Caco-2 (cell line): ENCODE data around the gene ADCY7. TPM values are rescaled to one million over a fixed set of nuclear protein-coding genes. Genes with fewer than 3 reads are reported as not detected.
A peak's percentile ranks its signal among the peaks of the same experiment; 100 is the strongest.

ENCODE experiments used
- BruUV-seq: library from RNA; stranded (reverse); fragments of 400-500 nt; replicated peaks from 2 replicates; lab custom pipeline; 2021; lab: Mats Ljungman, UMichigan
- CTCF ChIA-PET: fragments of 300-600 bp; sonication (Branson Sonifier 250); formaldehyde crosslinking; loops from one replicate; lab custom pipeline; 2022; ENCODE audit warnings: antibody characterized with exemption; lab: Charles Lee
- POLR2A ChIA-PET: fragments of 300-600 bp; sonication (Branson Sonifier 250); formaldehyde crosslinking; loops from one replicate; lab custom pipeline; 2022; ENCODE audit warnings: antibody characterized with exemption; lab: Charles Lee
- DNase-seq, 2 experiments: peaks; one replicate each; pipeline versions ENCODE4 v3.0.0 to v3.0.0-alpha.2; 2020 to 2022
- H3K27me3 ChIP-seq: replicated peaks from 2 replicates; pipeline ENCODE4 v1.6.0; 2011; ENCODE audit warnings: low read length; ENCODE audit not compliant: control insufficient read depth, insufficient read depth
- H3K36me3 ChIP-seq: 2 replicates; pipeline ENCODE4 v1.5.1; 2011; ENCODE audit warnings: low read length; ENCODE audit not compliant: control insufficient read depth, insufficient read depth
- H3K4me1 ChIP-seq: fragments of 250-450 bp; sonication (Bioruptor Pico); 2 replicates; pipeline ENCODE4 v1.5.1; 2020; ENCODE audit warnings: mild to moderate bottlenecking
- H3K4me3 ChIP-seq: 2 replicates; pipeline ENCODE4 v1.5.1; 2011; ENCODE audit warnings: low read depth, mild to moderate bottlenecking, control low read depth, low read length
- H3K9me3 ChIP-seq: fragments of 250-450 bp; sonication (Bioruptor Pico); 2 replicates; pipeline ENCODE4 v1.5.1; 2020; ENCODE audit warnings: mild to moderate bottlenecking, moderate library complexity
- H3K27ac Mint-ChIP-seq: one replicate; pipeline ENCODE4 v1.8.0; 2022; ENCODE audit warnings: mixed read lengths; ENCODE audit not compliant: unreplicated experiment
- H3K27me3 Mint-ChIP-seq: one replicate; pipeline ENCODE4 v1.8.0; 2022; ENCODE audit warnings: mixed read lengths; ENCODE audit not compliant: insufficient read depth, unreplicated experiment
- H3K36me3 Mint-ChIP-seq: one replicate; pipeline ENCODE4 v1.8.0; 2022; ENCODE audit warnings: mild to moderate bottlenecking, mixed read lengths; ENCODE audit not compliant: insufficient read depth, unreplicated experiment
- H3K4me1 Mint-ChIP-seq: one replicate; pipeline ENCODE4 v1.8.0; 2022; ENCODE audit warnings: low read depth, mixed read lengths; ENCODE audit not compliant: unreplicated experiment
- H3K4me3 Mint-ChIP-seq: one replicate; pipeline ENCODE4 v1.8.0; 2022; ENCODE audit warnings: mild to moderate bottlenecking, moderate library complexity, mixed read lengths; ENCODE audit not compliant: unreplicated experiment
- H3K9me3 Mint-ChIP-seq: one replicate; pipeline ENCODE4 v1.8.0; 2022; ENCODE audit warnings: mixed read lengths; ENCODE audit not compliant: unreplicated experiment
- intact Hi-C: fragments of 100-400 bp; cut with micrococcal nuclease; formaldehyde crosslinking; loops from one replicate; pipeline ENCODE4 v1.10.0; 2022; ENCODE audit not compliant: unreplicated experiment
- total RNA-seq: library from RNA; stranded (reverse); gene quantifications from 2 replicates; pipeline ENCODE4 v1.2.3, GENCODE V29; 2022
- TF ChIP-seq, protein P1 (sequence below), 2 experiments: fragments of 200-600 bp in 1 of 2; IDR thresholded peaks; 1 replicate in 1 of 2; 2 replicates in 1 of 2; pipeline versions ENCODE4 v1.5.1 to v1.8.0; 2011 to 2022; ENCODE audit warnings: antibody characterized with exemption in 1 of 2, control low read depth in 1 of 2, inconsistent platforms in 1 of 2, low read depth in 1 of 2, low read length in 1 of 2, mild to moderate bottlenecking in 1 of 2, moderate library complexity in 1 of 2; ENCODE audit not compliant: insufficient read depth in 1 of 2, severe bottlenecking in 1 of 2, unreplicated experiment in 1 of 2

The ADCY7 gene
- total RNA-seq, 1 experiment from 2014 or later = 54.2 TPM

DNA sequence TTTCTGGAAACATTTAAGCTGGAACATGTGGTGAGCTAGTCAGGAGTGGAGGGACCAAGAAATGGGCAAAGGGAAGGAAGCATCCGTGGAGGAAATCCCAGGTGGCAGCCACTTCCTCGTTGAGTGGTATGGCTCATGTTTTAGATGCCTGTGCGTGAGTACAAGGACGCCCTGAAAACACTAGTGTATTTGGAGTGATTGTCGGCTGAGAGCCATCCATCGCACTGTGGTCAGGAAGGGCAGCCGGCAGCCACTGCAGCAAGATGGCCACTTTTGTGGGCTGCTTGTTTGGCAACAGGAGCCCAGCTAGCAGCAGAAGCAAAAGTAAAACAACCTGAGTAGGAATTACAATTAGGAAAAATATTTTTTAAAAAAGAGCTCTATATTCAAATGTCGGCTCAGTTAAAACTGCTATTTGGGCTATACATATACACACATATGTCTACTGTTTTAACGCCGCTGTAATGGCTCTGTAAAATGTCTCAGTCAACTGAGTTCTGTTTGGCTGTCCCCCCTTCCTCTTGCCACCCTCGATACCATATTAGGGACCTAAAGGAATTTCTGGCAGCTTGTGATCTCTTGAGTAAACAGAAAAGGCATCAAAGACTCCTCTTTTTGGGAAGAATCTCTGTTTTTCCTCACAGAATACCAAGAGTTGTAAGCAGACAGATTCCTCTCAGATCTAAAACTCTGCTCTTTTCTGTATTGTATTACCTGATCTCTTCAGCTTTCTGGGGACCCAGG, 63.3 kb downstream of the ADCY7 start:
- no peaks in the 10 kb centered on the region for H3K9me3 Mint-ChIP-seq
- H3K9me3 ChIP-seq = no peaks in the 10 kb centered on the region
- intact Hi-C loops = loop anchor here (10.0 kb wide), 2 partner anchors 305 to 415 kb away; partner anchors contain the start of genes CNEP1R1 and CYLD
- peaks cover 75% of the 10 kb centered on the region for H3K36me3 Mint-ChIP-seq
- peaks cover 14% of the 10 kb centered on the region for H3K4me1 ChIP-seq
- H3K4me3 ChIP-seq = no peak overlapping the region
- CTCF ChIA-PET = interaction anchor here (0.6 to 1.2 kb wide), 5 partner anchors 16 to 332 kb away, joined by 3 to 6 read pairs (median 5); no protein-coding TSS in a partner anchor
- TF ChIP-seq, protein P1, sequence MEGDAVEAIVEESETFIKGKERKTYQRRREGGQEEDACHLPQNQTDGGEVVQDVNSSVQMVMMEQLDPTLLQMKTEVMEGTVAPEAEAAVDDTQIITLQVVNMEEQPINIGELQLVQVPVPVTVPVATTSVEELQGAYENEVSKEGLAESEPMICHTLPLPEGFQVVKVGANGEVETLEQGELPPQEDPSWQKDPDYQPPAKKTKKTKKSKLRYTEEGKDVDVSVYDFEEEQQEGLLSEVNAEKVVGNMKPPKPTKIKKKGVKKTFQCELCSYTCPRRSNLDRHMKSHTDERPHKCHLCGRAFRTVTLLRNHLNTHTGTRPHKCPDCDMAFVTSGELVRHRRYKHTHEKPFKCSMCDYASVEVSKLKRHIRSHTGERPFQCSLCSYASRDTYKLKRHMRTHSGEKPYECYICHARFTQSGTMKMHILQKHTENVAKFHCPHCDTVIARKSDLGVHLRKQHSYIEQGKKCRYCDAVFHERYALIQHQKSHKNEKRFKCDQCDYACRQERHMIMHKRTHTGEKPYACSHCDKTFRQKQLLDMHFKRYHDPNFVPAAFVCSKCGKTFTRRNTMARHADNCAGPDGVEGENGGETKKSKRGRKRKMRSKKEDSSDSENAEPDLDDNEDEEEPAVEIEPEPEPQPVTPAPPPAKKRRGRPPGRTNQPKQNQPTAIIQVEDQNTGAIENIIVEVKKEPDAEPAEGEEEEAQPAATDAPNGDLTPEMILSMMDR (IDR thresholded peaks at IDR 0.05; ENCODE audit: insufficient read depth in 1 of 2, low read depth in 1 of 2, low read length in 1 of 2, severe bottlenecking in 1 of 2, unreplicated experiment in 1 of 2) = no peak
- H3K4me1 Mint-ChIP-seq = peaks cover 26% of the 10 kb centered on the region
- H3K27me3 Mint-ChIP-seq = no peaks in the 10 kb centered on the region
- no peak for DNase-seq
- H3K36me3 ChIP-seq = peaks cover 8% of the 10 kb centered on the region
- H3K27ac Mint-ChIP-seq = peak overlapping the region; percentile 42
- H3K27me3 ChIP-seq = no peaks in the 10 kb centered on the region
- H3K4me3 Mint-ChIP-seq = peak overlapping the region; percentile 10
- POLR2A ChIA-PET = interaction anchor here (0.6 kb wide), 1 partner anchor 473 kb away, joined by 4 read pairs; no protein-coding TSS in a partner anchor
- no TSS peak for BruUV-seq

DNA sequence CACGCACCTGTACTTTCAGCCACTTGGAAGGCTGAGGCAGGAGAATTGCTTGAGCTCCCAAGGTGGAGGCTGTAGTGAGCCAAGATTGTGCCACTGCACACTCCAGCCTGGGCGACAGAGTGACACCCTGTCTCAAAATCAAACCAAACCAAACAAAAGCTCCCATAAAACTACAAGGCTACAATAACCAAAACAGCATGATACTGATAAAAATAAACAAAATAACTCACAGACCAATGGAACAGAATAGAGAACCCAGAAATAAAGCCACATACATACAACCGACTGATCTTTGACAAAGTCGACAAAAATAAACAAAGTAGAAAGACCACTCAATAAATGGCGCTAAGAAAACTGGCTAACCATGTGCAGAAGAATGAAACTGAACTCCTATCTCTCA, 65.2 kb downstream of the ADCY7 start:
- no peak overlapping the region for H3K4me3 ChIP-seq
- no peak for DNase-seq
- intact Hi-C loops = no loop called here
- H3K36me3 Mint-ChIP-seq = peaks cover 67% of the 10 kb centered on the region
- H3K27me3 ChIP-seq = no peaks in the 10 kb centered on the region
- H3K9me3 ChIP-seq = no peaks in the 10 kb centered on the region
- no peaks in the 10 kb centered on the region for H3K27me3 Mint-ChIP-seq
- no TSS peak for BruUV-seq
- H3K9me3 Mint-ChIP-seq = no peaks in the 10 kb centered on the region
- TF ChIP-seq, protein P1 (IDR thresholded peaks at IDR 0.05; ENCODE audit: insufficient read depth in 1 of 2, low read depth in 1 of 2, low read length in 1 of 2, severe bottlenecking in 1 of 2, unreplicated experiment in 1 of 2) = no peak
- peak overlapping the region; percentile 15 for H3K27ac Mint-ChIP-seq
- ChIA-PET CTCF (no interaction called here), POLR2A (no interaction called here)
- H3K4me3 Mint-ChIP-seq = no peak overlapping the region
- peaks cover 8% of the 10 kb centered on the region for H3K36me3 ChIP-seq
- H3K4me1 ChIP-seq = peaks cover 14% of the 10 kb centered on the region
- H3K4me1 Mint-ChIP-seq = peaks cover 27% of the 10 kb centered on the region

DNA sequence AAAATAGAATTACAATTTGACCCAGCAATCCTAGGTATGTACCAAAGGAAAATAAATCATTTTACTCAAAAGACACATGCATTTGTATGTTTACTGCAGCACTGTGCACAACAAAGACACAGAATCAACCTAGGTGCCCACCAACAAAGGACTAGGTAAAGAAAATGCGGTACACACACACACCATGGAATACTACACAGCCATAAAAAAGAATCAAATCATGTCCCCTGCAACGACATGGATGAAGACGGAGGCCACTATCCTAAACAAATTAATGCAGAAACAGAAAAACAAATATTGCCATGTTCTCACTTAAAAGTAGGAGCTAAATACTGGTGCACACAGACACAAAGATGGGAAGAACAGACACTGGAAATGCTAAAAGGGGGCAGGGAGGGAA, 66.2 kb downstream of the ADCY7 start:
- no peaks in the 10 kb centered on the region for H3K9me3 Mint-ChIP-seq

More for the DNA sequence above, 66.2 kb downstream of the ADCY7 start:
- TF ChIP-seq, protein P1 (IDR thresholded peaks at IDR 0.05; ENCODE audit: insufficient read depth in 1 of 2, low read depth in 1 of 2, low read length in 1 of 2, severe bottlenecking in 1 of 2, unreplicated experiment in 1 of 2) = no peak
- Mint-ChIP-seq H3K27ac (no peak overlapping the region), H3K4me3 (no peak overlapping the region), H3K4me1 (peaks cover 21% of the 10 kb centered on the region), H3K36me3 (peaks cover 65% of the 10 kb centered on the region), H3K27me3 (no peaks in the 10 kb centered on the region)
- Histone ChIP-seq H3K27me3 (no peaks in the 10 kb centered on the region), H3K4me3 (no peak overlapping the region), H3K36me3 (peaks cover 8% of the 10 kb centered on the region), H3K9me3 (no peaks in the 10 kb centered on the region), H3K4me1 (peaks cover 14% of the 10 kb centered on the region)
- POLR2A ChIA-PET = no interaction called here
- BruUV-seq = no TSS peak
- CTCF ChIA-PET = interaction anchor here (0.7 kb wide), 1 partner anchor 441 kb away, joined by 5 read pairs; no protein-coding TSS in a partner anchor
- no peak for DNase-seq
- intact Hi-C loops = no loop called here
